GM12878 (cell line): Measurements from ENCODE around the gene IER5. TPM values are rescaled to one million over a fixed set of nuclear protein-coding genes. Genes with fewer than 3 reads are reported as not detected.

ENCODE experiments used
- BRCA1 ChIP-seq: IDR thresholded peaks from 2 replicates; pipeline ENCODE4 v1.6.1; 2011; ENCODE audit warnings: low read depth, low read length, improper control_type of control experiment
- IKZF1 ChIP-seq: fragments of 450-650 bp; conservative IDR thresholded peaks from 2 replicates; pipeline ENCODE4 v1.6.1; 2017; ENCODE audit warnings: antibody characterized with exemption, mild to moderate bottlenecking
- NFXL1 ChIP-seq: fragments of 450-650 bp; IDR thresholded peaks from 2 replicates; pipeline ENCODE4 v1.6.1; 2017; ENCODE audit warnings: antibody characterized with exemption, mild to moderate bottlenecking, borderline replicate concordance
- RELA ChIP-seq: fragments of 450-650 bp; IDR thresholded peaks from 2 replicates; pipeline ENCODE4 v1.8.0; 2014; ENCODE audit warnings: borderline replicate concordance; ENCODE audit not compliant: partially characterized antibody
- SREBF1 ChIP-seq: IDR thresholded peaks from 2 replicates; pipeline ENCODE4 v1.6.1; 2012; ENCODE audit warnings: mild to moderate bottlenecking, low read length
- SUPT20H ChIP-seq: IDR thresholded peaks from 2 replicates; pipeline ENCODE4 v1.6.1; 2011; ENCODE audit warnings: low read depth, mild to moderate bottlenecking, low read length, moderate library complexity, borderline replicate concordance; ENCODE audit not compliant: control insufficient read depth
- polyA plus RNA-seq, 11 experiments: library from polyadenylated mRNA; depleted of rRNA in 4 of 11; unstranded in 6 of 11; stranded (reverse) in 5 of 11; fragments of >200 nt; fragmentation: Nextera tagmentation in 4 of 11; fragmentation: Illumina TruSeq in 1 of 11; extraction: Ambion mirVana in 4 of 11; extraction: Trizol in 1 of 11; gene quantifications; 1 replicate in 1 of 11; 2 replicates in 10 of 11; pipeline versions ENCODE4 v1.2.1 to v1.2.3, GENCODE V29; 2011 to 2016; ENCODE audit warnings: inconsistent platforms in 2 of 11, missing spikeins in 2 of 11, low read depth in 1 of 11
- total RNA-seq, 4 experiments: library from RNA; depleted of rRNA in 3 of 4; stranded (reverse); fragments of >200 nt in 3 of 4; fragmentation: Illumina TruSeq in 1 of 4; extraction: Trizol in 1 of 4; gene quantifications; 2 replicates each; pipeline versions ENCODE4 v1.2.1 to v1.2.3, GENCODE V29; 2013 to 2021
- TF ChIP-seq, protein P1 (sequence below): IDR thresholded peaks from 2 replicates; pipeline ENCODE4 v1.6.1; 2012; ENCODE audit warnings: improper control_type of control experiment, low read depth, low read length; ENCODE audit not compliant: insufficient replicate concordance
- TF ChIP-seq, protein P2 (sequence below): IDR thresholded peaks from 2 replicates; pipeline ENCODE4 v1.6.1; 2011; ENCODE audit warnings: borderline replicate concordance, low read depth, mild to moderate bottlenecking, moderate library complexity, low read length; ENCODE audit not compliant: insufficient read depth, poor library complexity, severe bottlenecking
- TF ChIP-seq, protein P3 (sequence below): fragments of 450-650 bp; IDR thresholded peaks from 2 replicates; pipeline ENCODE4 v1.6.1; 2014; ENCODE audit warnings: mild to moderate bottlenecking
- TF ChIP-seq, protein P4 (sequence below): fragments of 150-350 bp; IDR thresholded peaks from 2 replicates; pipeline ENCODE4 v1.6.1; 2016; ENCODE audit warnings: low read depth, low read length
- TF ChIP-seq, protein P5 (sequence below): IDR thresholded peaks from 2 replicates; pipeline ENCODE4 v1.6.1; 2012; ENCODE audit warnings: low read depth, low read length, improper control_type of control experiment

Gene IER5
- total and polyA plus RNA-seq, 10 of the 15 experiments (the other 5 are each of a cell fraction or from before 2014, with no cell fraction given), result 4.3 to 75.2 (median 30.5) TPM

DNA sequence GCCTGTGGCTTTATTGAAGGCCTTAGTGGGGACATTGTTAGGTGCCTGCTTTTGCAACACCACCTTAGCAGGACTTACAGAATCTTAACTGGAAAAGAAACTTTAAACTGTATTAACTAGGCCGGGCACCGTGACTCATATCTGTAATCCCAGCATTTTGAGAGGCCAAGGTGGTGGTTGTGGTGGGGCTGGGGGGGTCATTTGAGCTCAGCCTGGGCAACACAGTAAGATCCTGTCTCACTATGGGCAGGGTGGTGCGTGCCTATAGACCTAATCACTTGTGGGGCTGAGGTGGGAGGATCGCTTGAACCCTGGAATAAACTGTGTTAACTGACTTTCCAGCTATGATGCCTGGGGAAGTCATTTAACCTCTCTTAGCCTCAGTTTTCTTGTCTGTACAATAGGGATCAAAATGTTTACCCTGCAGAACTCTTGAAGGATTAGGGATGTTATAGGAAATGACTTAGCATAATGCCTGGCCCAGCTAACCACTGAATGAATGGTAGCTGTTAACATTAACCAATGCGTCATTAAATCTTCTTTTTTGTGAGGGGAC is 39.5 kb downstream of the IER5 start (continued):
- TF ChIP-seq, protein P1, sequence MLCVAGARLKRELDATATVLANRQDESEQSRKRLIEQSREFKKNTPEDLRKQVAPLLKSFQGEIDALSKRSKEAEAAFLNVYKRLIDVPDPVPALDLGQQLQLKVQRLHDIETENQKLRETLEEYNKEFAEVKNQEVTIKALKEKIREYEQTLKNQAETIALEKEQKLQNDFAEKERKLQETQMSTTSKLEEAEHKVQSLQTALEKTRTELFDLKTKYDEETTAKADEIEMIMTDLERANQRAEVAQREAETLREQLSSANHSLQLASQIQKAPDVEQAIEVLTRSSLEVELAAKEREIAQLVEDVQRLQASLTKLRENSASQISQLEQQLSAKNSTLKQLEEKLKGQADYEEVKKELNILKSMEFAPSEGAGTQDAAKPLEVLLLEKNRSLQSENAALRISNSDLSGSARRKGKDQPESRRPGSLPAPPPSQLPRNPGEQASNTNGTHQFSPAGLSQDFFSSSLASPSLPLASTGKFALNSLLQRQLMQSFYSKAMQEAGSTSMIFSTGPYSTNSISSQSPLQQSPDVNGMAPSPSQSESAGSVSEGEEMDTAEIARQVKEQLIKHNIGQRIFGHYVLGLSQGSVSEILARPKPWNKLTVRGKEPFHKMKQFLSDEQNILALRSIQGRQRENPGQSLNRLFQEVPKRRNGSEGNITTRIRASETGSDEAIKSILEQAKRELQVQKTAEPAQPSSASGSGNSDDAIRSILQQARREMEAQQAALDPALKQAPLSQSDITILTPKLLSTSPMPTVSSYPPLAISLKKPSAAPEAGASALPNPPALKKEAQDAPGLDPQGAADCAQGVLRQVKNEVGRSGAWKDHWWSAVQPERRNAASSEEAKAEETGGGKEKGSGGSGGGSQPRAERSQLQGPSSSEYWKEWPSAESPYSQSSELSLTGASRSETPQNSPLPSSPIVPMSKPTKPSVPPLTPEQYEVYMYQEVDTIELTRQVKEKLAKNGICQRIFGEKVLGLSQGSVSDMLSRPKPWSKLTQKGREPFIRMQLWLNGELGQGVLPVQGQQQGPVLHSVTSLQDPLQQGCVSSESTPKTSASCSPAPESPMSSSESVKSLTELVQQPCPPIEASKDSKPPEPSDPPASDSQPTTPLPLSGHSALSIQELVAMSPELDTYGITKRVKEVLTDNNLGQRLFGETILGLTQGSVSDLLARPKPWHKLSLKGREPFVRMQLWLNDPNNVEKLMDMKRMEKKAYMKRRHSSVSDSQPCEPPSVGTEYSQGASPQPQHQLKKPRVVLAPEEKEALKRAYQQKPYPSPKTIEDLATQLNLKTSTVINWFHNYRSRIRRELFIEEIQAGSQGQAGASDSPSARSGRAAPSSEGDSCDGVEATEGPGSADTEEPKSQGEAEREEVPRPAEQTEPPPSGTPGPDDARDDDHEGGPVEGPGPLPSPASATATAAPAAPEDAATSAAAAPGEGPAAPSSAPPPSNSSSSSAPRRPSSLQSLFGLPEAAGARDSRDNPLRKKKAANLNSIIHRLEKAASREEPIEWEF, result no peak
- TF ChIP-seq, protein P2, sequence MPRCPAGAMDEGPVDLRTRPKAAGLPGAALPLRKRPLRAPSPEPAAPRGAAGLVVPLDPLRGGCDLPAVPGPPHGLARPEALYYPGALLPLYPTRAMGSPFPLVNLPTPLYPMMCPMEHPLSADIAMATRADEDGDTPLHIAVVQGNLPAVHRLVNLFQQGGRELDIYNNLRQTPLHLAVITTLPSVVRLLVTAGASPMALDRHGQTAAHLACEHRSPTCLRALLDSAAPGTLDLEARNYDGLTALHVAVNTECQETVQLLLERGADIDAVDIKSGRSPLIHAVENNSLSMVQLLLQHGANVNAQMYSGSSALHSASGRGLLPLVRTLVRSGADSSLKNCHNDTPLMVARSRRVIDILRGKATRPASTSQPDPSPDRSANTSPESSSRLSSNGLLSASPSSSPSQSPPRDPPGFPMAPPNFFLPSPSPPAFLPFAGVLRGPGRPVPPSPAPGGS, result peak; percentile 37
- TF ChIP-seq NFXL1 (no peak), SUPT20H (no peak), IKZF1 (peak; percentile 87), BRCA1 (no peak), RELA (no peak), SREBF1 (no peak)
- TF ChIP-seq, protein P3, sequence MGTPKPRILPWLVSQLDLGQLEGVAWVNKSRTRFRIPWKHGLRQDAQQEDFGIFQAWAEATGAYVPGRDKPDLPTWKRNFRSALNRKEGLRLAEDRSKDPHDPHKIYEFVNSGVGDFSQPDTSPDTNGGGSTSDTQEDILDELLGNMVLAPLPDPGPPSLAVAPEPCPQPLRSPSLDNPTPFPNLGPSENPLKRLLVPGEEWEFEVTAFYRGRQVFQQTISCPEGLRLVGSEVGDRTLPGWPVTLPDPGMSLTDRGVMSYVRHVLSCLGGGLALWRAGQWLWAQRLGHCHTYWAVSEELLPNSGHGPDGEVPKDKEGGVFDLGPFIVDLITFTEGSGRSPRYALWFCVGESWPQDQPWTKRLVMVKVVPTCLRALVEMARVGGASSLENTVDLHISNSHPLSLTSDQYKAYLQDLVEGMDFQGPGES, result no peak
- TF ChIP-seq, protein P4, sequence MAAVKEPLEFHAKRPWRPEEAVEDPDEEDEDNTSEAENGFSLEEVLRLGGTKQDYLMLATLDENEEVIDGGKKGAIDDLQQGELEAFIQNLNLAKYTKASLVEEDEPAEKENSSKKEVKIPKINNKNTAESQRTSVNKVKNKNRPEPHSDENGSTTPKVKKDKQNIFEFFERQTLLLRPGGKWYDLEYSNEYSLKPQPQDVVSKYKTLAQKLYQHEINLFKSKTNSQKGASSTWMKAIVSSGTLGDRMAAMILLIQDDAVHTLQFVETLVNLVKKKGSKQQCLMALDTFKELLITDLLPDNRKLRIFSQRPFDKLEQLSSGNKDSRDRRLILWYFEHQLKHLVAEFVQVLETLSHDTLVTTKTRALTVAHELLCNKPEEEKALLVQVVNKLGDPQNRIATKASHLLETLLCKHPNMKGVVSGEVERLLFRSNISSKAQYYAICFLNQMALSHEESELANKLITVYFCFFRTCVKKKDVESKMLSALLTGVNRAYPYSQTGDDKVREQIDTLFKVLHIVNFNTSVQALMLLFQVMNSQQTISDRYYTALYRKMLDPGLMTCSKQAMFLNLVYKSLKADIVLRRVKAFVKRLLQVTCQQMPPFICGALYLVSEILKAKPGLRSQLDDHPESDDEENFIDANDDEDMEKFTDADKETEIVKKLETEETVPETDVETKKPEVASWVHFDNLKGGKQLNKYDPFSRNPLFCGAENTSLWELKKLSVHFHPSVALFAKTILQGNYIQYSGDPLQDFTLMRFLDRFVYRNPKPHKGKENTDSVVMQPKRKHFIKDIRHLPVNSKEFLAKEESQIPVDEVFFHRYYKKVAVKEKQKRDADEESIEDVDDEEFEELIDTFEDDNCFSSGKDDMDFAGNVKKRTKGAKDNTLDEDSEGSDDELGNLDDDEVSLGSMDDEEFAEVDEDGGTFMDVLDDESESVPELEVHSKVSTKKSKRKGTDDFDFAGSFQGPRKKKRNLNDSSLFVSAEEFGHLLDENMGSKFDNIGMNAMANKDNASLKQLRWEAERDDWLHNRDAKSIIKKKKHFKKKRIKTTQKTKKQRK, result no peak
- TF ChIP-seq, protein P5, sequence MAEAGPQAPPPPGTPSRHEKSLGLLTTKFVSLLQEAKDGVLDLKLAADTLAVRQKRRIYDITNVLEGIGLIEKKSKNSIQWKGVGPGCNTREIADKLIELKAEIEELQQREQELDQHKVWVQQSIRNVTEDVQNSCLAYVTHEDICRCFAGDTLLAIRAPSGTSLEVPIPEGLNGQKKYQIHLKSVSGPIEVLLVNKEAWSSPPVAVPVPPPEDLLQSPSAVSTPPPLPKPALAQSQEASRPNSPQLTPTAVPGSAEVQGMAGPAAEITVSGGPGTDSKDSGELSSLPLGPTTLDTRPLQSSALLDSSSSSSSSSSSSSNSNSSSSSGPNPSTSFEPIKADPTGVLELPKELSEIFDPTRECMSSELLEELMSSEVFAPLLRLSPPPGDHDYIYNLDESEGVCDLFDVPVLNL, result no peak
